ENCODE data around the gene KRTAP5-2. TPM values are rescaled to one million over a fixed set of nuclear protein-coding genes. Genes with fewer than 3 reads are reported as not detected.
"Not testable (repeated sequence)": the region's sequence is repeated elsewhere in the genome, so short reads cannot be mapped to it uniquely, and the experiment has no call there.

KRTAP5-2 gene
- total and polyA plus RNA-seq, 3 experiments from 2014 or later = 0.46 TPM; not detected in 2

- H3K27ac Mint-ChIP-seq; H3K9me3 ChIP-seq (ENCODE audit: low read length); H3K4me3 ChIP-seq (ENCODE audit: low read length); H3K27me3 Mint-ChIP-seq; H3K27ac ChIP-seq (ENCODE audit: low read depth, low read length); H3K27me3 ChIP-seq (ENCODE audit: insufficient read depth, low read length, poor library complexity, severe bottlenecking); H3K4me1 ChIP-seq (ENCODE audit: insufficient read depth, low read length); POLR2A ChIA-PET; DNase-seq; H3K36me3 ChIP-seq (ENCODE audit: insufficient read depth, low read length); H3K9me3 Mint-ChIP-seq; H3K36me3 Mint-ChIP-seq; H3K4me3 Mint-ChIP-seq: not testable (repeated sequence)
- H3K4me1 Mint-ChIP-seq = peaks cover 15 to 23% (median 19%) of the 10 kb centered on the region in 3 donors
- CTCF ChIA-PET = interaction anchor here (1.4 kb wide), 1 partner anchor 36 kb away, joined by 6 read pairs; no protein-coding TSS in a partner anchor
Observed at GRCh38 chr11:1582909-1583308, 15.2 kb downstream of the KRTAP5-2 start.

- peaks cover 13 to 21% (median 19%) of the 10 kb centered on the region in 3 donors for H3K4me1 Mint-ChIP-seq
Observed at GRCh38 chr11:1581976-1582375, 16.1 kb downstream of the KRTAP5-2 start.

GRCh38 chr11:1576825-1577224, 21.3 kb downstream of the KRTAP5-2 start:
- H3K27ac ChIP-seq (ENCODE audit: low read depth, low read length) = no peak overlapping the region
- H3K9me3 ChIP-seq (ENCODE audit: low read length) = no peaks in the 10 kb centered on the region
- Mint-ChIP-seq H3K27ac (peak overlapping the region in 1 of 8 donors; percentile 36), H3K4me1 (peaks cover 0 to 12% (median 4%) of the 10 kb centered on the region in 3 donors), H3K4me3 (peak overlapping the region in 4 of 7 donors; percentile 7 to 71 (median 60)), H3K36me3 (peaks cover 0 to 5% (median 3%) of the 10 kb centered on the region in 3 donors), H3K27me3 (no peaks in the 10 kb centered on the region), H3K9me3 (peaks cover 0 to 7% (median 3%) of the 10 kb centered on the region in 5 donors)
- H3K4me3 ChIP-seq (ENCODE audit: low read length) = no peak overlapping the region
- ChIA-PET POLR2A (no interaction called here), CTCF (interaction anchor here (0.7 to 13.9 kb wide), 5 partner anchors 10 to 61 kb away, joined by 3 to 152 read pairs (median 4); no protein-coding TSS in a partner anchor)
- peaks cover 4% of the 10 kb centered on the region for H3K27me3 ChIP-seq (ENCODE audit: insufficient read depth, low read length, poor library complexity, severe bottlenecking)
- no peaks in the 10 kb centered on the region for H3K36me3 ChIP-seq (ENCODE audit: insufficient read depth, low read length)
- peaks cover 8% of the 10 kb centered on the region for H3K4me1 ChIP-seq (ENCODE audit: insufficient read depth, low read length)
- no peak for DNase-seq

More at GRCh38 chr11:1581976-1582375, 16.1 kb downstream of the KRTAP5-2 start:
- H3K27me3 ChIP-seq (ENCODE audit: insufficient read depth, low read length, poor library complexity, severe bottlenecking) = peaks cover 5% of the 10 kb centered on the region
- peaks cover 0 to 5% (median 3%) of the 10 kb centered on the region in 3 donors for H3K36me3 Mint-ChIP-seq
- no peak overlapping the region for H3K4me3 Mint-ChIP-seq
- H3K27me3 Mint-ChIP-seq = peaks cover 0 to 1% of the 10 kb centered on the region in 2 donors
- H3K27ac Mint-ChIP-seq = peak overlapping the region in 1 of 8 donors; percentile 13
- peaks cover 9% of the 10 kb centered on the region for H3K4me1 ChIP-seq (ENCODE audit: insufficient read depth, low read length)
- no peaks in the 10 kb centered on the region for H3K9me3 ChIP-seq (ENCODE audit: low read length)
- DNase-seq = no peak
- no peaks in the 10 kb centered on the region for H3K36me3 ChIP-seq (ENCODE audit: insufficient read depth, low read length)
- POLR2A ChIA-PET = no interaction called here
- H3K27ac ChIP-seq (ENCODE audit: low read depth, low read length) = no peak overlapping the region
- CTCF ChIA-PET = interaction anchor here (1.4 kb wide), 1 partner anchor 35 kb away, joined by 6 read pairs; no protein-coding TSS in a partner anchor
- no peak overlapping the region for H3K4me3 ChIP-seq (ENCODE audit: low read length)
- H3K9me3 Mint-ChIP-seq = peaks cover 0 to 7% (median 3%) of the 10 kb centered on the region in 5 donors

GRCh38 chr11:1575756-1576155, 22.3 kb downstream of the KRTAP5-2 start:
- not testable (repeated sequence) for H3K27me3 Mint-ChIP-seq; H3K9me3 Mint-ChIP-seq; H3K4me3 ChIP-seq (ENCODE audit: low read length); H3K36me3 ChIP-seq (ENCODE audit: insufficient read depth, low read length); DNase-seq; H3K27ac ChIP-seq (ENCODE audit: low read depth, low read length); H3K36me3 Mint-ChIP-seq; H3K27me3 ChIP-seq (ENCODE audit: insufficient read depth, low read length, poor library complexity, severe bottlenecking); H3K9me3 ChIP-seq (ENCODE audit: low read length)
- H3K27ac Mint-ChIP-seq = peak overlapping the region in 3 of 8 donors; percentile 42 to 95 (median 43)
- CTCF ChIA-PET = interaction anchor here (1.1 to 13.9 kb wide), 10 partner anchors 12 to 375 kb away, joined by 3 to 152 read pairs (median 4); partner anchors contain the start of genes KRTAP5-3 and TOLLIP
- peaks cover 0 to 15% (median 6%) of the 10 kb centered on the region in 3 donors for H3K4me1 Mint-ChIP-seq
- POLR2A ChIA-PET = interaction anchor here (0.7 kb wide), 1 partner anchor 111 kb away, joined by 3 read pairs; no protein-coding TSS in a partner anchor
- H3K4me3 Mint-ChIP-seq = peak overlapping the region; percentile 12 to 84 (median 63)
- peaks cover 14% of the 10 kb centered on the region for H3K4me1 ChIP-seq (ENCODE audit: insufficient read depth, low read length)

GRCh38 chr11:1574933-1575242, 23.2 kb downstream of the KRTAP5-2 start:
- no peaks in the 10 kb centered on the region for H3K9me3 ChIP-seq (ENCODE audit: low read length)
- Mint-ChIP-seq H3K27me3 (no peaks in the 10 kb centered on the region), H3K4me3 (peak overlapping the region; percentile 49 to 86 (median 64)), H3K36me3 (peaks cover 0 to 5% (median 3%) of the 10 kb centered on the region in 3 donors), H3K4me1 (peaks cover 0 to 24% (median 8%) of the 10 kb centered on the region in 3 donors), H3K9me3 (peaks cover 0 to 7% (median 3%) of the 10 kb centered on the region in 5 donors), H3K27ac (peak overlapping the region in 5 of 8 donors; percentile 12 to 95 (median 29))
- H3K4me3 ChIP-seq (ENCODE audit: low read length) = no peak overlapping the region
- H3K27ac ChIP-seq (ENCODE audit: low read depth, low read length) = no peak overlapping the region
- no peak for DNase-seq
- ChIA-PET CTCF (interaction anchor here (0.5 to 13.9 kb wide), 26 partner anchors 9 to 375 kb away, joined by 3 to 152 read pairs (median 4); partner anchors contain the start of genes KRTAP5-1, KRTAP5-3 and TOLLIP), POLR2A (interaction anchor here (0.8 to 1.2 kb wide), 3 partner anchors 10 to 20 kb away, joined by 5 to 6 read pairs (median 5); partner anchors contain the start of gene KRTAP5-1)
- H3K36me3 ChIP-seq (ENCODE audit: insufficient read depth, low read length) = no peaks in the 10 kb centered on the region
- H3K4me1 ChIP-seq (ENCODE audit: insufficient read depth, low read length) = peaks cover 23% of the 10 kb centered on the region
- H3K27me3 ChIP-seq (ENCODE audit: insufficient read depth, low read length, poor library complexity, severe bottlenecking) = peaks cover 4% of the 10 kb centered on the region

GRCh38 chr11:1574238-1574932, 23.7 kb downstream of the KRTAP5-2 start:
- no peaks in the 10 kb centered on the region for H3K9me3 ChIP-seq (ENCODE audit: low read length)
- peak overlapping the region; percentile 87 to 98 (median 94) for H3K27ac Mint-ChIP-seq
- peaks cover 28% of the 10 kb centered on the region for H3K4me1 ChIP-seq (ENCODE audit: insufficient read depth, low read length)
- H3K4me3 Mint-ChIP-seq = peak overlapping the region; percentile 83 to 94 (median 84)
- POLR2A ChIA-PET = interaction anchor here (0.8 to 1.3 kb wide), 4 partner anchors 11 to 21 kb away, joined by 5 to 7 read pairs (median 6); partner anchors contain the start of gene KRTAP5-1
- H3K9me3 Mint-ChIP-seq = peaks cover 0 to 7% (median 3%) of the 10 kb centered on the region in 5 donors
- peaks cover 4% of the 10 kb centered on the region for H3K27me3 ChIP-seq (ENCODE audit: insufficient read depth, low read length, poor library complexity, severe bottlenecking)
- H3K4me3 ChIP-seq (ENCODE audit: low read length) = peak overlapping the region; percentile 59
- H3K36me3 ChIP-seq (ENCODE audit: insufficient read depth, low read length) = no peaks in the 10 kb centered on the region
- DNase-seq = peak; percentile 55 to 78 (median 64)
- CTCF ChIA-PET = interaction anchor here (0.5 to 13.9 kb wide), 29 partner anchors 9 to 371 kb away, joined by 3 to 152 read pairs (median 4); partner anchors contain the start of genes KRTAP5-1, KRTAP5-3 and TOLLIP
- peaks cover 4 to 29% (median 11%) of the 10 kb centered on the region in 3 donors for H3K4me1 Mint-ChIP-seq
- H3K36me3 Mint-ChIP-seq = peaks cover 3 to 5% (median 3%) of the 10 kb centered on the region in 3 donors
- H3K27me3 Mint-ChIP-seq = no peaks in the 10 kb centered on the region
- H3K27ac ChIP-seq (ENCODE audit: low read depth, low read length) = peak overlapping the region; percentile 76

GRCh38 chr11:1573903-1574237, 24.2 kb downstream of the KRTAP5-2 start:
- POLR2A ChIA-PET = interaction anchor here (0.6 to 1.3 kb wide), 3 partner anchors 14 to 265 kb away, joined by 3 to 7 read pairs (median 3); no protein-coding TSS in a partner anchor
- peak overlapping the region; percentile 76 for H3K27ac ChIP-seq (ENCODE audit: low read depth, low read length)
- no peaks in the 10 kb centered on the region for H3K9me3 ChIP-seq (ENCODE audit: low read length)
- no peaks in the 10 kb centered on the region for H3K36me3 ChIP-seq (ENCODE audit: insufficient read depth, low read length)
- CTCF ChIA-PET = interaction anchor here (0.9 to 13.9 kb wide), 16 partner anchors 8 to 371 kb away, joined by 3 to 152 read pairs (median 4); partner anchors contain the start of gene KRTAP5-1
- H3K4me1 ChIP-seq (ENCODE audit: insufficient read depth, low read length) = peaks cover 30% of the 10 kb centered on the region
- peaks cover 4% of the 10 kb centered on the region for H3K27me3 ChIP-seq (ENCODE audit: insufficient read depth, low read length, poor library complexity, severe bottlenecking)
- Mint-ChIP-seq H3K4me3 (peak overlapping the region; percentile 83 to 94 (median 84)), H3K27me3 (no peaks in the 10 kb centered on the region), H3K27ac (peak overlapping the region; percentile 87 to 99 (median 94)), H3K9me3 (peaks cover 0 to 6% (median 3%) of the 10 kb centered on the region in 5 donors), H3K4me1 (peaks cover 8 to 34% (median 14%) of the 10 kb centered on the region in 3 donors), H3K36me3 (peaks cover 3 to 5% (median 3%) of the 10 kb centered on the region in 3 donors)
- no peak for DNase-seq
- peak overlapping the region; percentile 59 for H3K4me3 ChIP-seq (ENCODE audit: low read length)
